KBM-7 (cell line): ENCODE data around the gene CXCR6.

Source experiments
- DNase-seq: peaks from one replicate; pipeline ENCODE4 v3.0.0-alpha.2; 2015
- in situ Hi-C: fragments of 300-500 bp; cut with MboI; formaldehyde crosslinking; loops from 2 replicates; pipeline ENCODE4 v1.14.3; 2020; ENCODE audit warnings: low sequenced_read_pairs, low pct_unique_long_range_greater_than_20kb, mixed read lengths

Gene CXCR6

GRCh38 chr3:45962033-45962432 is 18.8 kb downstream of the CXCR6 start:
- no peak for DNase-seq
- in situ Hi-C loops: no loop called here

GRCh38 chr3:45964139-45964538 is 20.9 kb downstream of the CXCR6 start:
- no peak for DNase-seq
- in situ Hi-C loops: no loop called here

GRCh38 chr3:45965253-45965652 is 22.0 kb downstream of the CXCR6 start:
- no peak for DNase-seq
- in situ Hi-C loops: no loop called here

GRCh38 chr3:45965653-45966052 is 22.4 kb downstream of the CXCR6 start:
- no peak for DNase-seq
- in situ Hi-C loops: no loop called here

GRCh38 chr3:45966371-45966791 is 23.1 kb downstream of the CXCR6 start:
- in situ Hi-C loops: no loop called here
- DNase-seq: no peak

- in situ Hi-C loops: no loop called here
- DNase-seq: no peak
These were observed 23.8 kb downstream of the CXCR6 start for GRCh38 chr3:45966950-45967640.

- in situ Hi-C loops: no loop called here
- no peak for DNase-seq
These were observed 24.5 kb downstream of the CXCR6 start for GRCh38 chr3:45967724-45968123.

- no peak for DNase-seq
- in situ Hi-C loops: no loop called here
These were observed 24.9 kb downstream of the CXCR6 start for GRCh38 chr3:45968149-45968548.

- in situ Hi-C loops: no loop called here
- DNase-seq: no peak
These were observed 25.4 kb downstream of the CXCR6 start for GRCh38 chr3:45968706-45969105.

GRCh38 chr3:45969116-45969515 is 25.9 kb downstream of the CXCR6 start:
- in situ Hi-C loops: no loop called here
- no peak for DNase-seq

- DNase-seq: no peak
- in situ Hi-C loops: no loop called here
These were observed 26.7 kb downstream of the CXCR6 start for GRCh38 chr3:45969953-45970352.

- in situ Hi-C loops: no loop called here
- peak; percentile 85 for DNase-seq
These were observed 29.5 kb downstream of the CXCR6 start for GRCh38 chr3:45972534-45973402.

- DNase-seq: no peak
- in situ Hi-C loops: no loop called here
These were observed 31.4 kb downstream of the CXCR6 start for GRCh38 chr3:45974686-45975085.

- DNase-seq: no peak
- in situ Hi-C loops: no loop called here
These were observed 32.4 kb downstream of the CXCR6 start for GRCh38 chr3:45975686-45976085.

GRCh38 chr3:45976191-45977091 is 33.2 kb downstream of the CXCR6 start:
- in situ Hi-C loops: no loop called here
- DNase-seq: peak; percentile 35

GRCh38 chr3:45978006-45978761 is 34.9 kb downstream of the CXCR6 start:
- no peak for DNase-seq

GRCh38 chr3:45979378-45979777 is 36.1 kb downstream of the CXCR6 start:
- in situ Hi-C loops: no loop called here
- DNase-seq: no peak

More at GRCh38 chr3:45978006-45978761, 34.9 kb downstream of the CXCR6 start:
- in situ Hi-C loops: no loop called here

GRCh38 chr3:45980229-45980813 is 37.1 kb downstream of the CXCR6 start:
- in situ Hi-C loops: no loop called here
- DNase-seq: no peak
